ENCODE data around the gene MLXIP.

DNA sequence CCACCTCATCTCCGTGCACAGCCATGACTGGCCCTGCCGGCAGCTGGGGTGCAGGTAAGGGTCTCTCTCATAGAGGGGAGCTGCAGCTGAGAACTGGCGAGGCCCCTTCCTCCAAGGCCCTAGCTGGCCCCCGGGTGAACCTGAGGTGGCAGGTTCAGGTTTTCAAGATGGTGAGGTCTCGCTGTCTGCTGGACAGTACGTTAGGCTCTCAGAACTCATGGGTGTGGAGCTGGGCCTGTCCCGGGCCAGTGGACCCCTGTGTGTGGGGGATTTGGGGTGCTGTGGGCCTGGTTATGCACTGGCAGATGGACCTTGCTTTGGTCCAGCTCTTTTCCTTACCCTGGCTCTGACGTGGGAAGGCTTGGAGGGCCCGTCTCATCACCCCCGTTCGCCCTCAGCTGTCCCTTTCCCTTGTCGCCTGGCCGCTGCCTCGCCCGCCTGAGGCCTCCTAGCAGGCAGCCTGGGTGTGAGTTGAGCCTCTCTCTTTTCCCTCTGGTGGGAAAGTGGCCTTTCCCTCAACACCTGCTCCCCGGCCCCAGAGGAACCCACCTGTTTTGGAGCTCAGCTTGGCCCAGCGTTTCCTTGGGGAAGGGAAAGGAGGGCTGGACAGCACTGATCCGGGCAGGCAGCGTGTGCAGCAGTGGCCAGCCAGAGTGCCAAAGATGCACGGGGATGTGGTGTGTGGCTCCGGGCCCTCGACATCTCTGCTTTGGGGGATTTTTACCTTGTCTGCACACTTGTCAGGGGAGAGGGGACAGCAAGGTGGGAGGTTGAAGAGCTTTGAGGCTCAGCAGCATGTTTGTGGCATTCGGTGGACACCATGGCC lies 67.2 kb downstream of the MLXIP start:
- TF ChIP-seq, protein P1, sequence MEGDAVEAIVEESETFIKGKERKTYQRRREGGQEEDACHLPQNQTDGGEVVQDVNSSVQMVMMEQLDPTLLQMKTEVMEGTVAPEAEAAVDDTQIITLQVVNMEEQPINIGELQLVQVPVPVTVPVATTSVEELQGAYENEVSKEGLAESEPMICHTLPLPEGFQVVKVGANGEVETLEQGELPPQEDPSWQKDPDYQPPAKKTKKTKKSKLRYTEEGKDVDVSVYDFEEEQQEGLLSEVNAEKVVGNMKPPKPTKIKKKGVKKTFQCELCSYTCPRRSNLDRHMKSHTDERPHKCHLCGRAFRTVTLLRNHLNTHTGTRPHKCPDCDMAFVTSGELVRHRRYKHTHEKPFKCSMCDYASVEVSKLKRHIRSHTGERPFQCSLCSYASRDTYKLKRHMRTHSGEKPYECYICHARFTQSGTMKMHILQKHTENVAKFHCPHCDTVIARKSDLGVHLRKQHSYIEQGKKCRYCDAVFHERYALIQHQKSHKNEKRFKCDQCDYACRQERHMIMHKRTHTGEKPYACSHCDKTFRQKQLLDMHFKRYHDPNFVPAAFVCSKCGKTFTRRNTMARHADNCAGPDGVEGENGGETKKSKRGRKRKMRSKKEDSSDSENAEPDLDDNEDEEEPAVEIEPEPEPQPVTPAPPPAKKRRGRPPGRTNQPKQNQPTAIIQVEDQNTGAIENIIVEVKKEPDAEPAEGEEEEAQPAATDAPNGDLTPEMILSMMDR (IDR thresholded peaks at IDR 0.05): no peak
- TF ChIP-seq POLR2A (IDR thresholded peaks at IDR 0.05; ENCODE audit: low read depth) (no peak), POLR2AphosphoS5 (IDR thresholded peaks at IDR 0.05) (no peak)
